OCI-M1 (cell line): Measurements from ENCODE around the gene SLX4IP.

Source experiments
- DNase-seq: peaks from one replicate; lab custom pipeline; 2025; lab: John Stamatoyannopoulos, UW

SLX4IP gene

DNA sequence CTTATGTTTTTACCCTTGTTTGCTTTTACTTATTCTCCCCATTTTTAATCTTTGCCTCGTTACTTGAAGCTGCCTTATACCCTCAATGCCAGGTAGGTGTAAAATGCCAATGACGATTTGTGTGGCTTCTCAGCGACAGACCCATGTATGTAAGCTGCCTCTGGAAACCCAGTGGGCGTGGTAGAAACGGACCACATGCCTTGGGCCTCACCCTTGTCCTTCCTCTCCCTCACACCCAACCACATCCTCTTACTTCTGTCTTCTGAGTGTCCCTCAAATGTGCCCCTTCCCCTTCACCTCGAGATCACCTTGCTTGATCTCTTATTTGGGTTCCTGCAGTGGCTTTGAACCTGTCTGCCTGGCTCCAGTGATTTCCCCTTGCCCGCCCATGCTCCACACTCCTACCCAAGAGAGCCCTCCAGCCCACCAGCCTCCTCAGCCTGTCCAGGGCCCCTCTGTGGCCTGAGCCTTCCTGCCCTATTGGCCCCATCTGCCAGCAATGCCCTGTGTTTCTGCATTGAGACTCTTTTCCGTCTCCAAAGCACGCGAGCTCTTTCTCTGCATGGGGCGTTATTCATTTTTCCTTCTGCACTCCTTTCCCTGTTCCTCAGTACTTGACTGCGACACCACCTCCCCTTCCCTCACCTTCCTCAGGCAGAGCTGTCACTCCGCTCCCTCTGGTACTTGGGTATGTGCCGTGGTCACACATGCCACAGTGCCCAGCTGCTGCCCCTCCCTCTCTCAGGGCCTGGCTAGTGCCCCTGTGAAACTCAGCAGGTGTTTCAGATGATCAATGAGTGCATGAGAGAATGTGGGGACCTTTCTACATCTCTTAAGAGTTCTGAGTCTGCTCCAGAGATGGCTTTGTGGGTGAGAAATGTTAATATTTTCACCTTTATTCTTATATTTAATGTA, 115.4 kb downstream of the SLX4IP start:
- no peak for DNase-seq

DNA sequence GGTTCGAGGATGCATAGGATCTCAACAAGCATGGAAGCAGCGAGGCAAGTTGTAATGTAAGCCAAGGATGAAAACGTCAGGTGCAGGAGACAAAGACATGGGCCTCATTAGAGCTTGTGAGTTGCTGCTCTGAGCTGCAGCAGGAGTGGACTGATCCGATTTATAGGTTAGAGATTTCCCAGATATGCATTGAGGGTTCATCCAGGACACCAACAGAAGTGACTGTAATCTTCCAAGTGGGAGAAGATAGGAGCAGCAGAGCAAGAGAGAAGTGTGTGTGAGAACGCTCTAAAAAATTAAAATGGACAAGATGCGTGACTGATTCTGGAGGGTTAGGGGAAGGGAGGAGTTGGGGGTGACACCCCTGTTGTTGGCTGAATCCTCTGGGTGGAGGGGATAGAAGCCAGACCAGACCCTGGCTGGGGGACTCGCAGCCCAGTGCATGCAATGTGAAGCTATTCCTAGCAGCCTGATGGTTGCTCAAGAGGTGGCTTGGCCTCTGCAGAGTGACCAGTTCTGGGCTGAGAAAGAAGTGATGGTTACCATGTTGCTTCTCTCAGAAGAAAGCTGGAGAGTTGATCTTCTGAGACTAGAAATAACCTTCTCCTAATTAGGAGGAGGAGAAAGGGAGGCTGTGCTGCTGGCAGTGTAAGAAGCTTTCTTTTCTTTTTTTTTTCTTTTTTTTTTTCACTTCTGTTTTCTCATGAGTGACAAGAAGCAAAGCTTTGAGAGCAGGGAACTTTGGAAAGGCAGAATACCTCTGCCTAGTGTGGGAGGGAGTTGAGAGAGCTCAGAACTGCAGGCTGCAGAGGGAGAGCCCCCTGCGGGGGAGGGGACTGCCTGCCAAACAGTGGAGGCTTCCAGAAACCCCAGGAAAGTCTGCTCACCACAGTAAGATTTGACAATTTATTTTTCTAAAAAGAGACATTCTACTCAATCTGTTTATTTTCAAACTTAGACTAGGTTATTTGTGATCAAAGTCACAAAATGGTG, 116.9 kb downstream of the SLX4IP start:
- DNase-seq, result peak; percentile 27

DNA sequence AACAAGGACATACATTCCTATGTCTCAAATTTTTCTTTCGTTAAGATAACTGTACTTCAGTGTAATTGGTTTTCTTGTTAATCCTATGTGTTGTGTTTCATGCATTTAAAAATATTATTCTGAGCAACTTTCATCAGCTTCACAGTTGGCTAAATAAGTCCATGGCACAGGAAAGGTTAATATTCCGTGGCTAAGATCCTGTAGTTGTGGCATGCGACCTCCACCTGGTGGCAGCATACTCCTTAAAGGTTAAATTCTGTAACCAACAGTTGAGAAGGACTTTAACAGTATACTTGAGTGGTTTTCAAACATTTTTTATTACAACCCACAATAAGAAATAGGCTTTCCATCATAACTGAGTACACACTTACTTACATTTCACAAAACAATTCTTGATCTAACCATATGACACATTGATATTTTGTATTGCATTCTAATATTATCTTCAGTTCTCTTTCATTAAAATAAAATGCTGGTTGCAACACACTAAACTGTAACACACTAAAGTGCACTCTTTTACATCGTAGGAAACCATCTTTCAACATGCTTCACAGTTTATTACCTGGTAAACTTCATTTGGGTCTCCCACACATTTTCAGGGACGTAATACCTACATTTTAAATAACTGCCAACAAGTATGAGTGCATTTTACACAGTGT, 118.3 kb downstream of the SLX4IP start:
- peak; percentile 82 for DNase-seq

DNA sequence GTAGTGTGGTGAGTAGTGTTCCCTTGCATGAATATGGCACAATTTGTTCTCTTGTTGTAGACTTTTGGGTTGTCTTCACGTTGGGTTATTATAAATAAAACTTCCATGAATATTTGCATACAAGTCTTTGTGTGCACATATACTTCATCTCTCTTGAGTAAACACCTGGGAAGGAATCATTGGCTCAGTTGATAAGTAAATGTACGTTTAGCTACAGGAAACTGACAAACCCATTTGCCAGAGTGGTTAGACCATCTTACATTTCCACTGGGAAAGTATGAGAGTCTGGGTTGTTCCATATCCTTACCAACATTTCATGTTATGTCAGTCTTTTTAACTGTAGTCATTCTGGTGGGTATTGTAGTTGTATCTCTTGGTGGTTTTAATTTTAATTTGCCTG, 119.2 kb downstream of the SLX4IP start:
- no peak for DNase-seq

DNA sequence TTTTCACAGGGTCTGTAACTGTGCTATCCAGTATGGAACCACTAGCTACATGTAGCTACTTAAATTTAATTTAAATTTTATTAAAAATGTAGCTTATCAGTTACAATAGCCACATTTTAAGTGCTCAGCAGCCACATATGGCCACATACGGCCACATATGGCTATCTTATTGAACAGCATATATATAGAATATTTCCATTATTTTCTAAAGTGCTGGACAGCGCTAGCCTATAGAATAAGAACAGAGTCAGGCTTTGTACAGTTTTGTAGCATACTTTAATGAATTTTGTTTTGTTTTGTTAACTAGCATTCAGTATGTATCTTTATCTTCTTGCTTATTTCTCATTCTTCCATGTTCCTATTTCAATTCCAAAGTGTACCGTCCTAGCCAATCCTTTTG, 120.3 kb downstream of the SLX4IP start:
- DNase-seq, result no peak

DNA sequence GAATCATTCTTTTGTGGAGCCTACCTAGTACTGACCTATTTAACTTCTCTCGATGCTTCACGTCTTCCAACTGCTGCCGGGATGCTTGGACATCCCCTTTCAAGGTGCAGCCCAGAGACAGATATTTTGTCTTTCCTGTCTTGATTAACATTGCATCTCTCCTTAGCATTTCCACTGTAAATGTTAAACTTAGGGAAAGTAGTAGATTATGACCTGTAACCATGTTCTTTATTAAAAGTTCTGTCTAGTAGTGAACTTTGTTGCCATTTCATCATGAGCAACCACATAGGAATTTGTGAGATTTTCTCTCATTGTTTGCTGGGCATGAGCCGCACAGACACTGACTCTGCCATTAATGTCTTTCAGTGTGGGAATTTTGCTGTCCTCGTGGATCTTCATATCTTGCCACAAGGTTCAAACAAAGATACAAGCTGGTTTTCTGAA, 120.8 kb downstream of the SLX4IP start:
- DNase-seq, result no peak

DNA sequence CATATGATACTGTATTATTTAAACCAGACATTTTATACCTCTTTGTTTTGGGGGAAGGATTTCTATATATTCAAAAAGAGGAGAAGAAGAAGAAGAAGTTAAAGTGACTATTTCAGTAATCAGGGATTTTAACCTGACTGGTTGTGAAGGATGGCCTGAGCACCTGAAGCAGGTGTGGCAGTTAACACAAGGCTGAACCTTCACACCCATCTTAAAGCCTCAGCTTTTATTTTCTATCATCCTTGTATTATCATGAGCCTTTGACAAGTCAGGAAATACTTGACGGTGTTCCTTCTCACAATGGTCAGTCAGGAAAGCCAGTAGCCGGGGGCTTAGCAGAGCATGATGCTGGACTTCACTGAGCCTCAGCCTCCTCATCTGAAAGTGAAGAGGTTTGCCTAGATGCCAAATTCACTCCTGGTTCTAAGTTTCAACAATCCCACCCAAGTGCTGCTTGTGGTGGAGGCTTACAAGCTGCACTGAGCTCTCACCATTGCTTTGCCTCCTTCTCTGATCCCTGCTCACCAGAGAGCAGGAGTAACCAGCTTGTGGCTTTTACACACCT, 121.5 kb downstream of the SLX4IP start:
- DNase-seq, result no peak

DNA sequence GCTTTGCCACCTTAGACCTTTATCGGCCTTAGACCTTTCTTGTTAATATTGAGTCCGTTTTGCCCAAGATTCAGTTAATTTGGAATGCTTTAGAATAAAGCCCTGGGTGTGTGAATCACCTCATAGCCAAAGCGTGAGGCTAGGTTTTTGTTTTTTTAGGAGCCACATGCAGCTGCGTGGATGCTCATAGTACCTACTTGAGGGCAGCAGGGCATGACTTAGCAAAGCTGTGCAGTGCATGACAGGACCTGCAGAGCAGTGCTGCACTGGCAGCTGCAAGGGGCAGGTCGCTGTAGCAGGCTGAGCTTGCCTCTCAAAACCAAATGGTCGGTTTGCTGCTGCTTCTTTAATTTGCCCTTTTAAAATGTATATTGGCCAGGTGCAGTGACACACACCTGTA, 122.6 kb downstream of the SLX4IP start:
- DNase-seq, result no peak

DNA sequence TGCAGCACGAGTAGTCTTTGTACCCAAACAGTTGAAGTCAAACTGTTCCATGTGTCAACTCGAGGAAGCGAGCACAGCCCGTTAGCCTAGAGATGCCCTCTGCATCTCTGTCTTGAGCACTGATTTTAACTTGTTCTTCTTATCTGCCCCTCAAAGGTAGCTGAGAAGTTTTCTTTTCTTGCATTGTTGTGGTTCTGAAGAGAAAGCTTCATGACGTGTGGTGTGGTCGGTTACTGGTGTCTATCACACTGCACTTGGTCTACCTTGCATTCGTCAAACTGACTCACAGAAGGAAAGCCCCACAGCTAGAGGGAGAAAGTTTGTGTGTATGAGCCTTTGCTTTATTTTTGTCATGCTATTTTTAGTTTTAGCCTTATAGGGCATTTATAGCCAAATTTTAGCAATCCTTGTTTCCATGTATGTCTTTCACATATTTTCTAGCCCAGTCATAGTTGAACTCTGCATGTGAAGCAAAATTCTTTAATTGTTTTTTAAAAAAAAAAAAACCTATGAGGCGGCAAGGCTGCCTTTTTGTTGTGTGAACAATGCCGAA, 123.6 kb downstream of the SLX4IP start:
- DNase-seq, result no peak

DNA sequence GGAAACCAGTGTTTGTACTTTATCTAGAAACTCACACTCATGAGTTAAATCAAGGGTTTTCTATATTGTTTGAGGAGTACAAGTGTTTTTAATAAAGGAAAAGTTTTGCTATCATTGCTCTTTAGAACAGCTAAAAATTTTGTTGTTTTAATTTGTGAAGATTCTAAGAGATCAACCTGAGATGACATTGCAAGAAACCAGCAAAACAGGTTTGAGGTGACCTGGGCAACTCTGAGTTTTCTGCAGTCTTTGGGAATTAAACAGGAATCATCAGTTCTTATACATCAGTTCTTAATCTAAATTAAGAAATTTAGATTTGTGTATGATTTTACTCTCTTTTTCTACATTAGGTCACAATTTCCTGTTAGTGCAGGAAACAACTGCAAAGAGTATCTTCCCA, 124.2 kb downstream of the SLX4IP start:
- DNase-seq, result no peak

DNA sequence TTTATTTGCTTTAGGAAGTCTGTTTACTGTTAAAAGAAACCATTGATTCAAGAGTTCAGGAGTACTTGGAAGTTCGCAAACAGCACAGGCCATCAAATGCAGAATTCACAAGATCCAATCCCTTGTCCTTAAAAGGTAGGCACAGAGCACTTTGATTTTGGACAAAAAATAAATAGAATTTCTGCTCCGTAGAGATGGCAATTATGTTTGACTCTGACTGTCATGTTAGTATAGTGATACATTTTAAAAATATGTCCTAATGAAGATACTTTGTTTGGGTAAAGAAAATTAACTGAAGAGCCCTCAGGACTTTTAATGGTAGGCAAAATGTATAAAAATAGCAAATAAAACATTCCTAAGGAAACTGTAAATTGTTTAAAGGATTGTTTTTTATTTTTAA, 125.6 kb downstream of the SLX4IP start:
- no peak for DNase-seq

DNA sequence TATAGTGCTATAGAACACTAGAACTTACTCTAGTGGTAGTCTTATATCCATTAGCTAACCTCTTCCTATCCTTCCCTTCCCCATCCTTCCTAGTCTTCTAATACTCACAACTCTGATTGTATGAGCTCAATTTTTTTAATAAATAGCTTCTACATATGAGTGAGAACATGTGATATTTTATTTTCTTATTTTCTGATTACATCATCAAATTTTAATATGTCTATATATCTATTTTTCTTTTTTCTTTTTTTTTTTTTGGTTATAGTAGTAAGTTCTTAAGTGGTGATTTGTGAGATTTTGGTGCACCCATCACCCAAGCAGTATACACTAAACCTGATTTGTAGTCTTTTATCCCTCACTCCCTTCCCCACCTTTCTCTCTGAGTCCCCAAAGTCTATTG, 126.2 kb downstream of the SLX4IP start:
- no peak for DNase-seq

DNA sequence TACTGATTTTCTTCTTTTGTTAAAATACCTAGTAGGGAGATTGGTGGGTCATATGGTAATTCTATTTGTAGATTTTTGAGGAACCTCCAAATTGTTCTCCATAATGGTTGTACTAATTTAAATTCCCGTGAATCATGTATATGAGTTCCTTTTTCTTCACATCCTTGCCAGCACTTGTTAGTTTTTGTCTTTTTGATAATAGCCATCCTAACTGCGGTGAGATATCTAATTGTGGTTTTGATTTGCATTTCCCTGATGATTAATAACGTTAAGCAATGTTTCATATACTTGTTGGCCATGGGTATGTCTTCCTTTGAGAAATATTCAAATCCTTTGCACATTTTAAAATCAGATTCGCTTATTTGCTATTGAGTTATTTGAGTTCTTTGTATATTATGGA, 127.8 kb downstream of the SLX4IP start:
- no peak for DNase-seq

DNA sequence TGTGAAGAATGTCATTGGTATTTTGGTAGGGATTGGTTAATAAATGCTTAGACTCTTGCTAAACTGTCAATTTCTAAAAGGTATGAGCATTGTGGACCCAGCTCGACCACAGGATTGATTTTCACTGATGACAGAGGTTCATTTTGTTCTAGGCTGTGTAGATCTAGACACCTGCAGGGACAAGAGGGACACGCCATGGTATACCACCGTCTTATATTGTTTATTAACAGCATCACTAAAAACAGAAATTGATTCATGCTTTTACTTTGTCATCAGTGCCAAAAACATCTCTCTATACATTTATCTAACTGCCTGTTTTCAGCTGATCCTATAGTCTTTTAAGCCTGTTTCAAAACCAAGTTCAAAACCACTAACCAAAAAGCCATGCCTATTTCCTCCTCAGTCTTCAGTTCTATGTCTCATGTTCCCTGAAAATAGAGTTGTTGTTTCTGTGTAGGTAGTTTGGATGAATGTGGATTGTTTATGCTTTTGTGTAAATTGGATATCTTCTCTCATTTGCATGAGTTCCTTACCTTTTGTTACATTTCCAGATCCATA, 128.9 kb downstream of the SLX4IP start:
- DNase-seq, result no peak

DNA sequence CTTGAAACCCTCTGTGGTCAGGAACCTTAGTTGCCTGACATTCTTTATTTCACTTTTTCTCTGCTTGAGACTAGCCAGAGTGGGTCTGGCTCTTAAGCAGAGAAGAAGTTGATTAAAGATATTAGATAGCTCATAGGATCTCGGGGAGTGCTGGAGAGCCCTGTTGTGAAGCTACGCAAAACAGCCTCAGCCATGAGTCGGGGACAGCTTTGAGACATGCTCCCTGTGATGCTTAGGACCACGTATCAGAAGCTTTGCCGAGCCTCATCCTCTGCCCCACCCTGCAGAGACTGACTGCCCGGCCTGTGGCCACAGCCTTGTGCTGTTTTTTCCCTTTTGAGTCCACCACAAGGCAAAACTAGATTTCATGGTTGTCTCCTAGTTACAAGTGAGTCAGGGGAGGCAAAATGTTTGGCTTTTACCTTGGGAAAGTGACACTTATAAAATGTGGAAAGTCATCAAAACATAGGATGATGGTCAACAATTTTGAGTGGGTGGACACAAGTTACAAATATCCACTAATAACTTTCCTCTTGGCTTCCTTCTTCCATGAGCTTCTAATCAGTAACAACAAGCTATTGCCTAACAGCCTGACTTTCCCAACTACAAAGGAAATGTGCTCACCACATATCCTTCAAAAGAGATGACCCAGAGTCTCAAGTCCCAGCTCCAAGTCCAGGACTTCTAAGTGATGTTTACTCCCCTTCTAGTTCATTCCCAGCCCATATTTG, 130.3 kb downstream of the SLX4IP start:
- no peak for DNase-seq

DNA sequence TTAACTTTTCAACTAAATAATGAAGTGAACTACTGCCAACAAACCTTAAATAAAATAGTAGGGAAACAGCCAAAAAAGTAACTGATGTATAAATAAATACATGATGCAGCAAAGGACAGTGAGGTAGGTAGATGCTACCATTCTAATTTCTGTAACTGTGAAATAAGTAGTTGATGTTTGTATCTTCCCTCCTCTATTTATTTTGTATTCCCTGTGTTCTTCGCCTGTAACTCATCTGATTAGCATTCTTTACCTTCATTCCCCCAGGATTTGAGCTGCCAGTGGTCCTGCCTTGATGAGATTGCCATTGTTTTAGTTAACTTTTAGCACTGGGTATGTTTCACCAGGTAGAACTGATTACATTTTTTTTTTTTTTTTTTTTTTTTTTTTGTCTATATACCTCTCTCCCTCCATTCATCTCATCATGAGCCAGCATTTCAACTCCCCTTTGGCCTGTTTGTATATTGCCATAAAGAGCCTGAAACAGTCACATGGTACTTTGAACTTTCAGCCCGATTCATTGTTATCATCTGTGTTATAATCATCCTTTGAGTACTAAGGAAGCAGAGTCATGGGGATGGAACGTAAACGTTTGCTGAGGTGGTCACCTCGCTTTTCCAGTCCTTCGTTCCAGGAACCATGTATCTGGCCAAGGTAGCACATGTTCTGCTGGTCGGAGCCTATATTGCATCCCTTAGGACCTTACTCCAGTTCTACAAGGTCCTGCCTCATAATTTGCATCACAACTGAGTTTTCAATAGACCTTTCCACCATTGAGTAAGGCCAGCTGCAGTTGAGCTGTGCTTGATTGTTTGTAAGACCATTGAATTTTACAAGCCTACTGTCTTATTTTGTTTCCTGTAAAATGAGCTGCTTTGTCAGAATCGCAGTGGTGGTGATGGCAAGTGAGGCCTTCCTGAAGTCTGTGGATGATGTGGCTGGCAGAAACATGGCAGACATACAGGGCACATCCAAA, 131.1 kb downstream of the SLX4IP start:
- DNase-seq, result no peak

DNA sequence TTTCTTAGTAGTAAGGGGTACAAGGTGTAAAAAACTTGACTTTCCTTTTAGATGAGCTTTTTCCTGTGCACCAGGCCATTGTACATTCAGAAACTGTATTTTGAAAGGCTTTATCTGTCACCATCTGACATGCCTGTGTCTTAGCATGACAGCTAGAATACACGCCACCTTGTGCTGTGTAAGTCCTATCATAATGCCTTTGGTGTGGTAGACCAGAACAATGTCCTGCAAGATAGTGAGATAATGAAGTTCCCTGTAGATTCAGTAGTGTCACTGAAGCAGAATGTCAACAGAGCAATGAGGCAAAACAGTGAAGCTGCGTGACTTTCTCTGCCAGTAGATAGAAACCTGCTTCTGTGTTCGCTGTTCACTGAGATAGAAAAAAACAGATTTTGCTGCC, 132.9 kb downstream of the SLX4IP start:
- DNase-seq, result no peak

DNA sequence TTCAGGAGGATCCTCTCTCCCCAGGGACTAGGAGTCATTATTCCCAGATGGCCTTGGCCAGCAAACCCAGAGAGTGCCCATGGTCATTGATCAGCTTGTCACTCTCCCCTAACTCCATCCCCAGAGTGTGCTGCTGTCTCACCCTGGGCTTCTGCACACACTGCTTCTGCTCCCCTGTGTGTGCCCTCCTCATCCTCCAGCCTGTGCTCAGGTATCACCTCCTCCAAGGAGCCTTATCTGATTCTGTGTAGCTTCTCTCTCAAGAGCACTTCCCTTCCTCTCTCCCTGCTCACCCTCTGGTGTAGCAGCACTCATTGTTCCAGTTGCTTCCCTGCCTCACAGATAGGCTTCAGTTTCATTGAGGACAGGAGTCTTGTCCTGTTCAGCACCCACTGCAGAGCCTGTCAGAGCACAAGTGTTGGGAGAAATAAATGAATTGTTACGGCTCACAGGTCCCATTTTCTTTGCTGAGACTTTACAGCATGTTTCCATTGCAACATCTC, 136.3 kb downstream of the SLX4IP start:
- no peak for DNase-seq

DNA sequence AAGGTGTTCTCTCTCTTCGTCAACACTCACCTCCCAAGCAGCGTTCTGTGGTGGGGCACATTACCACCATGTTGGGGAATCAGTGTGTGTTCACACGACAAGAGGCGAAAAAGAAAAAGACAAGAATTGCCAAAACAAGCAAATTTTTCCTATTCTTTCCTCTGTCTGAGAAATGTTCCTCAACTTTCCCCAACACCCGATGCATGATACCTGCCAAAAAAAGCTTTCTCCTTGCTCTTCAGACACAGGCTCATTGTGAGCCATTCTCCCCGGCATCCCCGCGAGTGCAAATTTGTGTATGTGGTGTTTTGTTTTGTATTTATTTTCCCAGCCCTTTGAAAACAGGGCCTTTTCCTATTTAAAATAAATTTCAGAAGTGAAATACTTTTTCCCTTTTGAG, 137.7 kb downstream of the SLX4IP start:
- no peak for DNase-seq
